GM23338 (cell line): Measurements from ENCODE around the gene FRMD4A. TPM values are rescaled to one million over a fixed set of nuclear protein-coding genes. Genes with fewer than 3 reads are reported as not detected.

ENCODE experiments used
- ATAC-seq: fragments of 200-7000 bp; cut with Tn5 transposase; 3 replicates; pipeline ENCODE4 v1.9.1; 2020
- DNase-seq: peaks from one replicate; pipeline ENCODE4 v3.0.0-alpha.2; 2015; ENCODE audit warnings: low spot score
- H2AFZ ChIP-seq: fragments of 200-600 bp; sonication (generic); 2 replicates; pipeline ENCODE4 v1.8.0; 2016; ENCODE audit warnings: antibody characterized with exemption, mild to moderate bottlenecking, moderate library complexity
- H3F3A ChIP-seq: fragments of 200-600 bp; sonication (generic); replicated peaks from 2 replicates; pipeline ENCODE4 v1.8.0; 2017; ENCODE audit warnings: antibody characterized with exemption, mixed run types, low read depth
- H3K27ac ChIP-seq: fragments of 200-600 bp; sonication (generic); 2 replicates; pipeline ENCODE4 v1.6.1; 2016; ENCODE audit warnings: low read depth
- H3K27me3 ChIP-seq: fragments of 200-600 bp; sonication (generic); 2 replicates; pipeline ENCODE4 v1.8.0; 2016; ENCODE audit warnings: mild to moderate bottlenecking, mixed run types, moderate library complexity; ENCODE audit not compliant: insufficient read depth
- H3K36me3 ChIP-seq: fragments of 200-600 bp; sonication (generic); 2 replicates; pipeline ENCODE4 v1.8.0; 2016; ENCODE audit warnings: mild to moderate bottlenecking; ENCODE audit not compliant: insufficient read depth
- H3K4me1 ChIP-seq: fragments of 200-600 bp; sonication (generic); 2 replicates; pipeline ENCODE4 v1.8.0; 2016; ENCODE audit warnings: mild to moderate bottlenecking, moderate library complexity; ENCODE audit not compliant: insufficient read depth
- H3K4me2 ChIP-seq: fragments of 200-600 bp; sonication (generic); 2 replicates; pipeline ENCODE4 v1.7.1; 2017; ENCODE audit warnings: mixed run types
- H3K4me3 ChIP-seq: fragments of 200-600 bp; sonication (generic); 2 replicates; pipeline ENCODE4 v1.6.1; 2016; ENCODE audit warnings: mixed run types
- H3K79me2 ChIP-seq: fragments of 200-600 bp; sonication (generic); replicated peaks from 2 replicates; pipeline ENCODE4 v1.8.0; 2017; ENCODE audit warnings: mild to moderate bottlenecking; ENCODE audit not compliant: insufficient read depth
- H3K9me2 ChIP-seq: fragments of 200-600 bp; sonication (generic); 2 replicates; pipeline ENCODE4 v1.8.0; 2017; ENCODE audit not compliant: insufficient read depth
- H4K20me1 ChIP-seq: fragments of 200-600 bp; sonication (generic); replicated peaks from 2 replicates; pipeline ENCODE4 v1.8.0; 2017; ENCODE audit warnings: mild to moderate bottlenecking; ENCODE audit not compliant: insufficient read depth
- H3K27ac Mint-ChIP-seq: 2 replicates; pipeline ENCODE4 v1.8.0; 2020; ENCODE audit warnings: inconsistent platforms, mild to moderate bottlenecking, moderate library complexity, mixed read lengths
- H3K27me3 Mint-ChIP-seq: 3 replicates; pipeline ENCODE4 v1.8.0; 2022; ENCODE audit warnings: low read depth, mild to moderate bottlenecking, moderate library complexity, mixed read lengths, inconsistent platforms; ENCODE audit not compliant: insufficient read depth, poor library complexity
- H3K36me3 Mint-ChIP-seq: 3 replicates; pipeline ENCODE4 v1.8.0; 2021; ENCODE audit warnings: low read depth, mild to moderate bottlenecking, inconsistent platforms, moderate library complexity, mixed read lengths
- H3K4me1 Mint-ChIP-seq: 3 replicates; pipeline ENCODE4 v1.8.0; 2020; ENCODE audit warnings: mild to moderate bottlenecking, inconsistent platforms, mixed read lengths
- H3K4me3 Mint-ChIP-seq: 3 replicates; pipeline ENCODE4 v1.8.0; 2021; ENCODE audit warnings: moderate library complexity, mild to moderate bottlenecking, inconsistent platforms, mixed read lengths
- H3K9me3 Mint-ChIP-seq: 3 replicates; pipeline ENCODE4 v1.8.0; 2020; ENCODE audit warnings: moderate library complexity, mild to moderate bottlenecking, inconsistent platforms, mixed read lengths
- CREB1 ChIP-seq: fragments of 250-450 bp; sonication (Bioruptor Pico); IDR thresholded peaks from 2 replicates; pipeline ENCODE4 v1.5.0; 2020; ENCODE audit warnings: low read depth, mild to moderate bottlenecking, moderate library complexity
- CTCF ChIP-seq, 2 experiments: fragments of 200-600 bp in 1 of 2; sonication (generic) in 1 of 2; conservative IDR thresholded peaks; 2 replicates each; pipeline versions ENCODE4 v1.5.1 to v1.6.1; 2016 to 2017; ENCODE audit warnings: antibody characterized with exemption in 2 of 2, low read depth in 2 of 2, mild to moderate bottlenecking in 2 of 2, moderate library complexity in 1 of 2
- EZH2 ChIP-seq: fragments of 200-600 bp; sonication (generic); IDR thresholded peaks from one replicate; pipeline ENCODE4 v1.8.0; 2017; ENCODE audit warnings: antibody characterized with exemption, mild to moderate bottlenecking, low read depth; ENCODE audit not compliant: unreplicated experiment
- EZH2phosphoT487 ChIP-seq: fragments of 200-600 bp; sonication (generic); IDR thresholded peaks from one replicate; pipeline ENCODE4 v1.8.1; 2018; ENCODE audit warnings: antibody characterized with exemption; ENCODE audit not compliant: unreplicated experiment
- JUNB ChIP-seq: IDR thresholded peaks from one replicate; pipeline ENCODE4 v1.6.1; 2016; ENCODE audit warnings: antibody characterized with exemption; ENCODE audit not compliant: unreplicated experiment
- NANOG ChIP-seq: IDR thresholded peaks from 2 replicates; pipeline ENCODE4 v1.6.1; 2016; ENCODE audit warnings: antibody characterized with exemption, borderline replicate concordance
- POLR2AphosphoS5 ChIP-seq: IDR thresholded peaks from 2 replicates; pipeline ENCODE4 v1.6.1; 2016; ENCODE audit warnings: antibody characterized with exemption, low read depth
- STAT1 ChIP-seq: IDR thresholded peaks from one replicate; pipeline ENCODE4 v1.6.1; 2016; ENCODE audit warnings: antibody characterized with exemption; ENCODE audit not compliant: unreplicated experiment
- ZNF114 ChIP-seq: fragments of 250-450 bp; sonication (Bioruptor Pico); IDR thresholded peaks from 2 replicates; pipeline ENCODE4 v1.5.0; 2020; ENCODE audit warnings: mild to moderate bottlenecking, moderate library complexity
- ZNF331 ChIP-seq: fragments of 250-450 bp; sonication (Bioruptor Pico); IDR thresholded peaks from 2 replicates; pipeline ENCODE4 v1.5.0; 2020; ENCODE audit warnings: low read depth, mild to moderate bottlenecking, moderate library complexity
- polyA plus RNA-seq: library from polyadenylated mRNA; unstranded; fragments of >200 nt; fragmentation: Nextera tagmentation; extraction: Ambion mirVana; gene quantifications from 2 replicates; pipeline ENCODE4 v1.2.1, GENCODE V29; 2016
- total RNA-seq: library from RNA; depleted of rRNA; stranded (reverse); fragments of >200 nt; shearing (Covaris generic); gene quantifications from 2 replicates; pipeline ENCODE4 v1.2.3, GENCODE V29; 2014
- TF ChIP-seq, protein P1 (sequence below): IDR thresholded peaks from 2 replicates; pipeline ENCODE4 v1.6.1; 2016; ENCODE audit warnings: antibody characterized with exemption
- TF ChIP-seq, protein P2 (sequence below): fragments of 250-450 bp; sonication (Bioruptor Pico); IDR thresholded peaks from 2 replicates; pipeline ENCODE4 v1.5.0; 2020; ENCODE audit warnings: mild to moderate bottlenecking, moderate library complexity

FRMD4A gene
- total and polyA plus RNA-seq, 2 experiments from 2014 or later = 14.0 to 20.1 TPM

GRCh38 chr10:14291296-14291695 lies 39.4 kb downstream of the FRMD4A start (continued):
- no peak for TF ChIP-seq CTCF (conservative IDR thresholded peaks at IDR 0.05; ENCODE audit: low read depth in 2 of 2)
- TF ChIP-seq ZNF114 (CRISPR knock-in tag) = no peak

GRCh38 chr10:14285941-14286560 lies 44.7 kb downstream of the FRMD4A start:
- no peak overlapping the region for H3K4me2 ChIP-seq
- Mint-ChIP-seq H3K4me1 (no peaks in the 10 kb centered on the region), H3K36me3 (no peaks in the 10 kb centered on the region), H3K9me3 (peaks cover 15% of the 10 kb centered on the region; the same call in 2 of the 3 replicates), H3K4me3 (no peak overlapping the region), H3K27ac (no peak overlapping the region), H3K27me3 (no peaks in the 10 kb centered on the region)
- H3K27ac ChIP-seq = no peak overlapping the region
- H3K79me2 ChIP-seq = no peaks in the 10 kb centered on the region
- no peaks in the 10 kb centered on the region for H3K27me3 ChIP-seq
- H3F3A ChIP-seq = no peaks in the 10 kb centered on the region
- no peak overlapping the region; the same call in 1 of the 2 replicates for H2AFZ ChIP-seq
- no peaks in the 10 kb centered on the region; the same call in 1 of the 2 replicates for H3K36me3 ChIP-seq
- no peak for DNase-seq
- no peaks in the 10 kb centered on the region for H4K20me1 ChIP-seq
- 0 out of 2 replicates have a peak, but pooled peaks cover 6% of the 10 kb centered on the region for H3K9me2 ChIP-seq
- ATAC-seq = no peak
- H3K4me3 ChIP-seq = no peak overlapping the region
- H3K4me1 ChIP-seq = no peaks in the 10 kb centered on the region
- no peak for TF ChIP-seq ZNF114 (CRISPR knock-in tag)
- no peak for TF ChIP-seq ZNF331 (CRISPR knock-in tag)
- TF ChIP-seq NANOG = no peak
- TF ChIP-seq EZH2 = no peak
- TF ChIP-seq POLR2AphosphoS5 = no peak
- TF ChIP-seq EZH2phosphoT487 = no peak
- TF ChIP-seq CTCF (conservative IDR thresholded peaks at IDR 0.05; ENCODE audit: low read depth in 2 of 2) = no peak
- no peak for TF ChIP-seq CREB1
- TF ChIP-seq, protein P1, sequence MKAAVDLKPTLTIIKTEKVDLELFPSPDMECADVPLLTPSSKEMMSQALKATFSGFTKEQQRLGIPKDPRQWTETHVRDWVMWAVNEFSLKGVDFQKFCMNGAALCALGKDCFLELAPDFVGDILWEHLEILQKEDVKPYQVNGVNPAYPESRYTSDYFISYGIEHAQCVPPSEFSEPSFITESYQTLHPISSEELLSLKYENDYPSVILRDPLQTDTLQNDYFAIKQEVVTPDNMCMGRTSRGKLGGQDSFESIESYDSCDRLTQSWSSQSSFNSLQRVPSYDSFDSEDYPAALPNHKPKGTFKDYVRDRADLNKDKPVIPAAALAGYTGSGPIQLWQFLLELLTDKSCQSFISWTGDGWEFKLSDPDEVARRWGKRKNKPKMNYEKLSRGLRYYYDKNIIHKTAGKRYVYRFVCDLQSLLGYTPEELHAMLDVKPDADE = no peak
- TF ChIP-seq STAT1 = no peak
- TF ChIP-seq, protein P2, sequence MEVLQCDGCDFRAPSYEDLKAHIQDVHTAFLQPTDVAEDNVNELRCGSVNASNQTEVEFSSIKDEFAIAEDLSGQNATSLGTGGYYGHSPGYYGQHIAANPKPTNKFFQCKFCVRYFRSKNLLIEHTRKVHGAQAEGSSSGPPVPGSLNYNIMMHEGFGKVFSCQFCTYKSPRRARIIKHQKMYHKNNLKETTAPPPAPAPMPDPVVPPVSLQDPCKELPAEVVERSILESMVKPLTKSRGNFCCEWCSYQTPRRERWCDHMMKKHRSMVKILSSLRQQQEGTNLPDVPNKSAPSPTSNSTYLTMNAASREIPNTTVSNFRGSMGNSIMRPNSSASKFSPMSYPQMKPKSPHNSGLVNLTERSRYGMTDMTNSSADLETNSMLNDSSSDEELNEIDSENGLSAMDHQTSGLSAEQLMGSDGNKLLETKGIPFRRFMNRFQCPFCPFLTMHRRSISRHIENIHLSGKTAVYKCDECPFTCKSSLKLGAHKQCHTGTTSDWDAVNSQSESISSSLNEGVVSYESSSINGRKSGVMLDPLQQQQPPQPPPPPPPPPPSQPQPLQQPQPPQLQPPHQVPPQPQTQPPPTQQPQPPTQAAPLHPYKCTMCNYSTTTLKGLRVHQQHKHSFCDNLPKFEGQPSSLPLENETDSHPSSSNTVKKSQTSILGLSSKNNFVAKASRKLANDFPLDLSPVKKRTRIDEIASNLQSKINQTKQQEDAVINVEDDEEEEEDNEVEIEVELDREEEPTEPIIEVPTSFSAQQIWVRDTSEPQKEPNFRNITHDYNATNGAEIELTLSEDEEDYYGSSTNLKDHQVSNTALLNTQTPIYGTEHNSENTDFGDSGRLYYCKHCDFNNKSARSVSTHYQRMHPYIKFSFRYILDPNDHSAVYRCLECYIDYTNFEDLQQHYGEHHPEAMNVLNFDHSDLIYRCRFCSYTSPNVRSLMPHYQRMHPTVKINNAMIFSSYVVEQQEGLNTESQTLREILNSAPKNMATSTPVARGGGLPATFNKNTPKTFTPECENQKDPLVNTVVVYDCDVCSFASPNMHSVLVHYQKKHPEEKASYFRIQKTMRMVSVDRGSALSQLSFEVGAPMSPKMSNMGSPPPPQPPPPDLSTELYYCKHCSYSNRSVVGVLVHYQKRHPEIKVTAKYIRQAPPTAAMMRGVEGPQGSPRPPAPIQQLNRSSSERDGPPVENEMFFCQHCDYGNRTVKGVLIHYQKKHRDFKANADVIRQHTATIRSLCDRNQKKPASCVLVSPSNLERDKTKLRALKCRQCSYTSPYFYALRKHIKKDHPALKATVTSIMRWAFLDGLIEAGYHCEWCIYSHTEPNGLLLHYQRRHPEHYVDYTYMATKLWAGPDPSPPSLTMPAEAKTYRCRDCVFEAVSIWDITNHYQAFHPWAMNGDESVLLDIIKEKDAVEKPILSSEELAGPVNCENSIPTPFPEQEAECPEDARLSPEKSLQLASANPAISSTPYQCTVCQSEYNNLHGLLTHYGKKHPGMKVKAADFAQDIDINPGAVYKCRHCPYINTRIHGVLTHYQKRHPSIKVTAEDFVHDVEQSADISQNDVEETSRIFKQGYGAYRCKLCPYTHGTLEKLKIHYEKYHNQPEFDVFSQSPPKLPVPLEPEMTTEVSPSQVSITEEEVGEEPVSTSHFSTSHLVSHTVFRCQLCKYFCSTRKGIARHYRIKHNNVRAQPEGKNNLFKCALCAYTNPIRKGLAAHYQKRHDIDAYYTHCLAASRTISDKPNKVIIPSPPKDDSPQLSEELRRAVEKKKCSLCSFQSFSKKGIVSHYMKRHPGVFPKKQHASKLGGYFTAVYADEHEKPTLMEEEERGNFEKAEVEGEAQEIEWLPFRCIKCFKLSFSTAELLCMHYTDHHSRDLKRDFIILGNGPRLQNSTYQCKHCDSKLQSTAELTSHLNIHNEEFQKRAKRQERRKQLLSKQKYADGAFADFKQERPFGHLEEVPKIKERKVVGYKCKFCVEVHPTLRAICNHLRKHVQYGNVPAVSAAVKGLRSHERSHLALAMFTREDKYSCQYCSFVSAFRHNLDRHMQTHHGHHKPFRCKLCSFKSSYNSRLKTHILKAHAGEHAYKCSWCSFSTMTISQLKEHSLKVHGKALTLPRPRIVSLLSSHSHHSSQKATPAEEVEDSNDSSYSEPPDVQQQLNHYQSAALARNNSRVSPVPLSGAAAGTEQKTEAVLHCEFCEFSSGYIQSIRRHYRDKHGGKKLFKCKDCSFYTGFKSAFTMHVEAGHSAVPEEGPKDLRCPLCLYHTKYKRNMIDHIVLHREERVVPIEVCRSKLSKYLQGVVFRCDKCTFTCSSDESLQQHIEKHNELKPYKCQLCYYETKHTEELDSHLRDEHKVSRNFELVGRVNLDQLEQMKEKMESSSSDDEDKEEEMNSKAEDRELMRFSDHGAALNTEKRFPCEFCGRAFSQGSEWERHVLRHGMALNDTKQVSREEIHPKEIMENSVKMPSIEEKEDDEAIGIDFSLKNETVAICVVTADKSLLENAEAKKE = no peak
- no peak for TF ChIP-seq JUNB
